ENCODE data around the gene BEND3. TPM values are rescaled to one million over a fixed set of nuclear protein-coding genes. Genes with fewer than 3 reads are reported as not detected.

Gene BEND3
- polyA plus RNA-seq, 2 donors, result 0.73 to 0.82 TPM

DNA sequence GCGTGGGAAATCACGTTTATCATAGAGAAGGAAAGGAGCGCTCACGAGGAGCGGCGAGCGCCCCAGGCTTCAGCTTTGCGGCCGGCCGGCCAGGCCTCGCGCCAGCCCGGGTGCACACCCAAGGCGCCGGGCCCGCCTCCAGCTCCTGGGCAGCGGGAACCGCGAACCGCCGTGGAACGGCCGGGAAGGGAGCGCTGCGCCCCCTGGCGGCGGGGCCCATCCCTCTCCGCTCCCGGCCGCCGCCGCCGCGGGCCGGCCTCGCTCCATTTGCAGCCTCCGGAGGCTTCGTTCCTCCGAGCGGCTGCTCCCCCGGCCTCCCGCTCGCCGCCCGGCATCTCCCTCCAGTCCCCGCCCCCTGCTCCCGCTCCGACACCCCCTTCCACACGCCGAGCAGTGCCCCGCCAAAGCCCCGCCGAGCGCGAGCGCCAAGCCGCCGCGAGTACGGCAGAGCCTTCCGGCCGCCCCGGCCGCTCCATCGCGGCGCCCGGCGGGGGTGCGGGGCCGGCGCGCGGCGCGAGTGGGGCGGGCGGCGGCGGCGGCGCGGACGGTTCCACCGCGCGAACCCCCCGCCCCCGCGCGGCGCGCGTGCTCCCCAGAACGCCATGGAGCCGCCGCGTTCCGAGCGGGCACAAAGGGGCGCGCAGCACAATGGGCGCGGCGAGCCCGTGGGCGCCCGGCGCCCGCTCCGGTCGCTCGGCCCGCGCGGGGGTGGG lies 946 bp downstream of the BEND3 start:
- no peaks in the 10 kb centered on the region for H3K9me3 ChIP-seq (ENCODE audit: control insufficient read depth in 2 of 2, insufficient read depth in 1 of 2, low read depth in 1 of 2, low read length in 1 of 2)
- H3K4me3 ChIP-seq (ENCODE audit: low read depth in 1 of 2, low read length in 2 of 2), result peak overlapping the region; percentile 65 to 80
- H3K27me3 ChIP-seq (ENCODE audit: control insufficient read depth in 1 of 2, insufficient read depth in 2 of 2, low read length in 2 of 2), result no peaks in the 10 kb centered on the region
- no peaks in the 10 kb centered on the region for H3K4me1 ChIP-seq (ENCODE audit: control insufficient read depth in 2 of 2, insufficient read depth in 2 of 2, low read length in 1 of 2)
- no peaks in the 10 kb centered on the region for H3K36me3 ChIP-seq (ENCODE audit: control insufficient read depth in 2 of 2, insufficient read depth in 2 of 2, low read length in 1 of 2)
- peak overlapping the region; percentile 34 to 76 for H3K27ac ChIP-seq (ENCODE audit: low read depth in 2 of 2, low read length in 1 of 2)
- 0 to 1% methylated on average over 68 to 116 of the region's 116 CpGs for WGBS, 2 donors

DNA sequence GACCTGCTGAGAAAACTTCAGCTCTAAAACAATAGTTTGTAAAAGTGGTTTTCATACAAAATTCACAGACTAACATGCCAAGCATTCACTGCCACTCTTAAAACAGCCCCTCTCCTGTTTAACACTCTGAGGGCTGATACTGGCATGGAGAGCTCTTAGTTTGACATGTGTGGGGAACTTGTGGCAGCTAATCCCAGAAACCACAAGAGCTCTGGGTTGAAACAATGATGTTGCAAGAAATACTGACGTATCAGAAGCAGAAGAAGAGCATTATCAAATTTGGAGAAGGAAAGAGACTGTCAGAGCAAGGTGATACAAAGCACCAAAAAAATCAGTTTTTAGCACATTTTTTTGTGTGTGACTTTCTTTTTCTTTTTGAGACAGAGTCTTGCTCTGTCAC lies 5.1 kb downstream of the BEND3 start:
- Histone ChIP-seq H3K27me3 (ENCODE audit: control insufficient read depth in 1 of 2, insufficient read depth in 2 of 2, low read length in 2 of 2) (no peaks in the 10 kb centered on the region), H3K4me1 (ENCODE audit: control insufficient read depth in 2 of 2, insufficient read depth in 2 of 2, low read length in 1 of 2) (no peaks in the 10 kb centered on the region), H3K36me3 (ENCODE audit: control insufficient read depth in 2 of 2, insufficient read depth in 2 of 2, low read length in 1 of 2) (no peaks in the 10 kb centered on the region), H3K4me3 (ENCODE audit: low read depth in 1 of 2, low read length in 2 of 2) (no peak overlapping the region), H3K27ac (ENCODE audit: low read depth in 2 of 2, low read length in 1 of 2) (no peak overlapping the region), H3K9me3 (ENCODE audit: control insufficient read depth in 2 of 2, insufficient read depth in 1 of 2, low read depth in 1 of 2, low read length in 1 of 2) (no peaks in the 10 kb centered on the region)
- WGBS, 2 donors, result 74 to 81% methylated on average over 1 of the region's 1 CpG

DNA sequence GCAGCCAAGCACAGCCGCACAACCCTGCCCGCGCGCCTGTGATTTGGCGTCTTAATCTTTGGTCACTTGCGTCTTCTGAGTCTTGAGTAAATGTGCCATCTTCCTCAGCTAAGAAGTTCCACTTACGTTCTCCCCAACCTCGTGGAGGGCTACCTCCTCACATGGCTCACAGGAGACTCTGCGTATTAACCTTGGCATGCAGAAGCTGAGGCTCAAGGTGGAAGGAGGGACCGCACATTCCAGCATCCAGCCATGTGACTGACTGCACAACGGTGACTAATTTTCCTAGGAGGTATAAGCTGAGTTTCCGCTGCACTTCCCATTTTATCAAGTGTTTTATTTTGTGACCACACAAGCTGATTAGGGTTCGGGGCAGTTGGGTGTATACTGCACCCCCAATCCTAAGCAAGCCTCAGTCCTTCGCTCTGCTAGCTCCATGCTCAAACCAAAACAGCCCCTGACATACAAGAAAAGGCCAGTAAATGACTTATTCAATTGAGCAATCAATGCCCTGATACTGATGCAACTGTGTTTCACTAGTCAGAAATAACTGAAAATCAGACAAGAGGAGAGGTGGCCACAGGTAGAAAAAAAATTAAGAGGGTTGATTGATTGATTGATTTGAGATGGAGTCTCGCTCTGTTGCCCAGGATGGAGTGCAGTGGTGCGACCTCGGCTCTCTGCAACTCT lies 7.0 kb downstream of the BEND3 start:
- WGBS, 2 donors, result 92% methylated on average over 17 of the region's 17 CpGs
- no peaks in the 10 kb centered on the region for H3K27me3 ChIP-seq (ENCODE audit: control insufficient read depth in 1 of 2, insufficient read depth in 2 of 2, low read length in 2 of 2)
- no peaks in the 10 kb centered on the region for H3K36me3 ChIP-seq (ENCODE audit: control insufficient read depth in 2 of 2, insufficient read depth in 2 of 2, low read length in 1 of 2)
- H3K9me3 ChIP-seq (ENCODE audit: control insufficient read depth in 2 of 2, insufficient read depth in 1 of 2, low read depth in 1 of 2, low read length in 1 of 2), result no peaks in the 10 kb centered on the region
- no peaks in the 10 kb centered on the region for H3K4me1 ChIP-seq (ENCODE audit: control insufficient read depth in 2 of 2, insufficient read depth in 2 of 2, low read length in 1 of 2)
- H3K4me3 ChIP-seq (ENCODE audit: low read depth in 1 of 2, low read length in 2 of 2), result no peak overlapping the region
- no peak overlapping the region for H3K27ac ChIP-seq (ENCODE audit: low read depth in 2 of 2, low read length in 1 of 2)

DNA sequence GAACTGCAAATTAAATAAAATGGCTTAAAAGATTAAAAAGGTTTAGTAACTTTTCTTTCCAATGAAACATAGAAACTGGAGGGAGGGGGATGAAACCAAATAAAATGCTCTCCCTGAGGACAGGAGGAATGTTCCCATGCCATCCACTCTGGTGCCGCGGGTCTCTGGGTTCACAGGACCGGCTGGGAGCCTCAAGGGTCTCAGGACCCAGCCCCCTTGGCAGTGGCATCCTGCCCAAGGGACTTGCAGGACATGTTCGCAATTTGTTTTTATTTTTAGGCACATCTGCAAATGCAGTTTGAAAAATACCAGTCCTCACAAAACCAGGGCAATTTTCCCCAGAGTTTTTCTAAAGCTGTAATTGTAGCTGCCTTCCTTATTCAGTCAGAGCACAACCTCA lies 7.5 kb downstream of the BEND3 start:
- H3K27me3 ChIP-seq (ENCODE audit: control insufficient read depth in 1 of 2, insufficient read depth in 2 of 2, low read length in 2 of 2), result no peaks in the 10 kb centered on the region
- no peaks in the 10 kb centered on the region for H3K9me3 ChIP-seq (ENCODE audit: control insufficient read depth in 2 of 2, insufficient read depth in 1 of 2, low read depth in 1 of 2, low read length in 1 of 2)
- no peaks in the 10 kb centered on the region for H3K36me3 ChIP-seq (ENCODE audit: control insufficient read depth in 2 of 2, insufficient read depth in 2 of 2, low read length in 1 of 2)
- no peaks in the 10 kb centered on the region for H3K4me1 ChIP-seq (ENCODE audit: control insufficient read depth in 2 of 2, insufficient read depth in 2 of 2, low read length in 1 of 2)
- no peak overlapping the region for H3K27ac ChIP-seq (ENCODE audit: low read depth in 2 of 2, low read length in 1 of 2)
- WGBS, 2 donors, result 89 to 92% methylated on average over 4 of the region's 4 CpGs
- no peak overlapping the region for H3K4me3 ChIP-seq (ENCODE audit: low read depth in 1 of 2, low read length in 2 of 2)

DNA sequence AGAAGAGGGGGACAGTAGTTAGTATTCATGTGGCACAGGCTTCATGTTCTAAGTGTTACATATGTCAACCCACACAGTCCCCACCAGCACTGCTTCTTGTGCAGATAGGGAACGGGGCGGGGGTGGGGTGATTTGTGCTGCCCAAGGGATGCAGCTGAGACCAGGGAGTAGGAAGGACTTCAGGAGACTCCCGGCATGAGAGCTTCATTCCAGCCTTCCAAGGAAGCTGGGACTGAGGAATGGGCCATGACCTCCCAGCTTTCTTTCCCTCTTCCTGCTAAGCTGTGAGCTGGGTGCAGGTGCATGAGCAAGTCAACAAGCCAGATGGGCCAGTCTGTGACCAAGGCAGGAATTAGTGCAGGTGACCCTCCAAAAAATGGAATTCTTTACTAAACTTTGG lies 9.2 kb downstream of the BEND3 start:
- no peak overlapping the region for H3K4me3 ChIP-seq (ENCODE audit: low read depth in 1 of 2, low read length in 2 of 2)
- no peaks in the 10 kb centered on the region for H3K36me3 ChIP-seq (ENCODE audit: control insufficient read depth in 2 of 2, insufficient read depth in 2 of 2, low read length in 1 of 2)
- H3K4me1 ChIP-seq (ENCODE audit: control insufficient read depth in 2 of 2, insufficient read depth in 2 of 2, low read length in 1 of 2), result no peaks in the 10 kb centered on the region
- no peaks in the 10 kb centered on the region for H3K27me3 ChIP-seq (ENCODE audit: control insufficient read depth in 1 of 2, insufficient read depth in 2 of 2, low read length in 2 of 2)
- WGBS, 2 donors, result 86 to 87% methylated on average over 3 of the region's 3 CpGs
- H3K9me3 ChIP-seq (ENCODE audit: control insufficient read depth in 2 of 2, insufficient read depth in 1 of 2, low read depth in 1 of 2, low read length in 1 of 2), result no peaks in the 10 kb centered on the region
- H3K27ac ChIP-seq (ENCODE audit: low read depth in 2 of 2, low read length in 1 of 2), result no peak overlapping the region

DNA sequence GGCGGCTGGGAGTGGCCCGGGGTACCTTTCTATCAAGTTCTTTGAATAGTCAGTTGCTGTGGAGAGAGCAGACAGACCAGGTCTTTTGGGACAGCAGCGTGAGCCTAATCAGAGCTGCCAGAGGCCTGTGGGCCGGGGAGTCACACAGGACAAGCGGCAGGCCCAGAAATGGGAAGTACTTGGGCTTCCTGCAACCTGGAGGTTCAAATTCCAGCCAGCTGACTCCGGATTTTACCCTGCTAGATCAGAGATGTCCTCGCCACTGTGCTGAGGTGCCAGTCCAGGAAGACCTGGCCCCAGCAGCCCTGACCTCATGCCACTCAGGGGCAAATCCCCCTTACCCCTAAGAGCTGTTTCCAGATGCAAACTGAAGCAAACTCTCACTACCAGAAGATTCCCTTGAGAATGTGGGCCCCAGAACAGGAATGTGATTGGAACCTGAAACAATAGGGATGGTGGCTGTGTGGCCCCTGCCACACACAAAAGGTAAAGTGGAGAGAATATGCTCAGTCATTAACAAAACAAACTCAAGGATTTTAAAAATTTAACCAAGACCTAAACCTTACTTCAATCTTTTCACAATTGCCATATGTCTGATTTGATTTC lies 9.7 kb downstream of the BEND3 start:
- H3K36me3 ChIP-seq (ENCODE audit: control insufficient read depth in 2 of 2, insufficient read depth in 2 of 2, low read length in 1 of 2), result no peaks in the 10 kb centered on the region
- no peaks in the 10 kb centered on the region for H3K27me3 ChIP-seq (ENCODE audit: control insufficient read depth in 1 of 2, insufficient read depth in 2 of 2, low read length in 2 of 2)
- no peaks in the 10 kb centered on the region for H3K9me3 ChIP-seq (ENCODE audit: control insufficient read depth in 2 of 2, insufficient read depth in 1 of 2, low read depth in 1 of 2, low read length in 1 of 2)
- H3K27ac ChIP-seq (ENCODE audit: low read depth in 2 of 2, low read length in 1 of 2), result no peak overlapping the region
- H3K4me3 ChIP-seq (ENCODE audit: low read depth in 1 of 2, low read length in 2 of 2), result no peak overlapping the region
- H3K4me1 ChIP-seq (ENCODE audit: control insufficient read depth in 2 of 2, insufficient read depth in 2 of 2, low read length in 1 of 2), result no peaks in the 10 kb centered on the region
- 80 to 85% methylated on average over 7 of the region's 7 CpGs for WGBS, 2 donors

DNA sequence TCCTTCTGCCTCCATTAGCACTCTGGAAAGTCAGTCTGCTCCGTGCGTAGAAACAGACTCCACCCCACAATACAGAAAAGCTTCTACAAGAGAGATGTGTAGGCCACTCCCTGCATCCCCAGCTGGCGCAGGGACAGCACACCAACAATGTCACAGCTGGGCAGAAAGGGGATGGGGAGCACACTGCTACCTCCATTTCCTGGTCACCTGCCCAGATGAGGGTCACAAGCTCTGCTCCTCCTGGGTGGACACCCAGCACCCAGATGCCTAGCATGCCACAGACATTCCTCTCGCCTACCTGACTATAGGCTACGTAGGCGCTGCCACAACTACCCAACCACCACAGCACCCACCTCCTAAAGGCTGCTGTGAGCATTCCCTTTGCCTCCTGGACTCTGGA lies 12.2 kb downstream of the BEND3 start:
- H3K27ac ChIP-seq (ENCODE audit: low read depth in 2 of 2, low read length in 1 of 2), result no peak overlapping the region
- 86 to 89% methylated on average over 6 of the region's 6 CpGs for WGBS, 2 donors
- no peaks in the 10 kb centered on the region for H3K4me1 ChIP-seq (ENCODE audit: control insufficient read depth in 2 of 2, insufficient read depth in 2 of 2, low read length in 1 of 2)
- no peaks in the 10 kb centered on the region for H3K27me3 ChIP-seq (ENCODE audit: control insufficient read depth in 1 of 2, insufficient read depth in 2 of 2, low read length in 2 of 2)
- H3K9me3 ChIP-seq (ENCODE audit: control insufficient read depth in 2 of 2, insufficient read depth in 1 of 2, low read depth in 1 of 2, low read length in 1 of 2), result no peaks in the 10 kb centered on the region
- H3K36me3 ChIP-seq (ENCODE audit: control insufficient read depth in 2 of 2, insufficient read depth in 2 of 2, low read length in 1 of 2), result peaks cover 0 to 2% of the 10 kb centered on the region in 2 donors
- H3K4me3 ChIP-seq (ENCODE audit: low read depth in 1 of 2, low read length in 2 of 2), result no peak overlapping the region

DNA sequence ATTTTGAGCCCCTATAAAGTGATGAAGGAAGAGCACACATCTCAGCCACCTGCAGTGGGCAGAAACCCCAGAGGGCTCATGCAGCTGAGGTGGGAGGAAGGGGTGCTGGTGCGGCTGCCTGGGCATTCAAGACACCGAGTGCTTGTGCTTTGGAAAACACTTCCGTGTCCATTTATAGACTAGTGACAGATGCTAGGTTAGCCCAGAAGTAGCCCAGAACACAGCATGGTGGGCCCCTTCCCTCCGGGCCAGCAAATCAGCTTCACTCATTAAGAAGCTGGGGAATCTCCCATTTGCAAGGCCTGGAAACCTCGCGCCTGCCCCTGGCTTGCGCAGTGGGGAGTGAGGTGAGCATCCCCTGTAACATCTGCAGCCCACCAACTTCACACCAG lies 12.9 kb downstream of the BEND3 start:
- no peaks in the 10 kb centered on the region for H3K27me3 ChIP-seq (ENCODE audit: control insufficient read depth in 1 of 2, insufficient read depth in 2 of 2, low read length in 2 of 2)
- peaks cover 0 to 2% of the 10 kb centered on the region in 2 donors for H3K36me3 ChIP-seq (ENCODE audit: control insufficient read depth in 2 of 2, insufficient read depth in 2 of 2, low read length in 1 of 2)
- 92% methylated on average over 7 of the region's 7 CpGs for WGBS, 2 donors
- no peak overlapping the region for H3K27ac ChIP-seq (ENCODE audit: low read depth in 2 of 2, low read length in 1 of 2)
- no peak overlapping the region for H3K4me3 ChIP-seq (ENCODE audit: low read depth in 1 of 2, low read length in 2 of 2)
- no peaks in the 10 kb centered on the region for H3K4me1 ChIP-seq (ENCODE audit: control insufficient read depth in 2 of 2, insufficient read depth in 2 of 2, low read length in 1 of 2)
- H3K9me3 ChIP-seq (ENCODE audit: control insufficient read depth in 2 of 2, insufficient read depth in 1 of 2, low read depth in 1 of 2, low read length in 1 of 2), result no peaks in the 10 kb centered on the region

DNA sequence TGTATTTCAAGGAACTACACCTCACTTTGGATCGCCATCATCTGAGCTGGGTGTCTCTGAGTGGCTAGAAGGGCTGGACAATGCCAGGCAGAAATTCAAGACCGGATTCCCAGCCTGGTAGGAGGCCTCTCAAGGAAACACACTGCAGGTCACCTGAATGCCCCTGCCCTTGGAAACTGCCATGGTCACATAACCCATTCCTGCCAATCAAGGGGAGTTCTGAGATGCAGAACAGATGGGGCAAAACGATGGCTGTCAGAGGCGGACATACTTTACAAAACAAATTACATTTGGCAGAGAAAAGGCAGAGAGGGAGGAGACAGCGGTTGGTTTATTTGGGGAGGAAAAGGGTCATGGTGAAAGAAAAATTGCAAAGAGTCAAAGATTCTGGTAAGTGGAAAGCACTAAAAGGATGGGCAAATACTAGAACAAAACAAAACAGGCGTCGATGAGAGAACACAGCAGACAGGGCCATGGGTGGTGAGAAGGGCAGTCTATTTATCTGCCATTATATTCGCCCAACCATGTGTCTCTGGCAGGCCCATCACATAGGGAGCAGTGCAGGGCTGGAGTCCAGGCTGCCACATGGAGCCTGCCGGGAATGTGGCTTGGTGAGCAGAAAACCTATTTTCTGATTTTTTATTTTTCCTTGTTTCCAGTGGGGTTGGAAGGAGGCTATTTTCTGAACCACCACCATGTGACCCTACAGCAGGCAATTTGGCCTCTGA lies 13.5 kb downstream of the BEND3 start:
- Histone ChIP-seq H3K4me1 (ENCODE audit: control insufficient read depth in 2 of 2, insufficient read depth in 2 of 2, low read length in 1 of 2) (no peaks in the 10 kb centered on the region), H3K9me3 (ENCODE audit: control insufficient read depth in 2 of 2, insufficient read depth in 1 of 2, low read depth in 1 of 2, low read length in 1 of 2) (no peaks in the 10 kb centered on the region), H3K27me3 (ENCODE audit: control insufficient read depth in 1 of 2, insufficient read depth in 2 of 2, low read length in 2 of 2) (no peaks in the 10 kb centered on the region), H3K27ac (ENCODE audit: low read depth in 2 of 2, low read length in 1 of 2) (no peak overlapping the region), H3K36me3 (ENCODE audit: control insufficient read depth in 2 of 2, insufficient read depth in 2 of 2, low read length in 1 of 2) (peaks cover 0 to 2% of the 10 kb centered on the region in 2 donors), H3K4me3 (ENCODE audit: low read depth in 1 of 2, low read length in 2 of 2) (no peak overlapping the region)
- WGBS, 2 donors, result 78 to 84% methylated on average over 9 of the region's 9 CpGs

Data from esophagus (tissue), 2 donors.